Measurements from ENCODE around the gene LRRD1.

- TF ChIP-seq GATA2 (IDR thresholded peaks at IDR 0.05; ENCODE audit: low read depth, low read length), result no peak
- no peak for TF ChIP-seq GATA3 (IDR thresholded peaks at IDR 0.05; ENCODE audit: low read depth, low read length)
Measured at GRCh38 chr7:92200791-92201190, 21.8 kb upstream of the LRRD1 start.

Measured in SH-SY5Y (cell line).